Measurements from ENCODE around the gene ELMO1. TPM values are rescaled to one million over a fixed set of nuclear protein-coding genes. Genes with fewer than 3 reads are reported as not detected.

Gene ELMO1
- total and polyA plus RNA-seq, 12 donors = 7.5 to 46.8 (median 14.9) TPM

DNA sequence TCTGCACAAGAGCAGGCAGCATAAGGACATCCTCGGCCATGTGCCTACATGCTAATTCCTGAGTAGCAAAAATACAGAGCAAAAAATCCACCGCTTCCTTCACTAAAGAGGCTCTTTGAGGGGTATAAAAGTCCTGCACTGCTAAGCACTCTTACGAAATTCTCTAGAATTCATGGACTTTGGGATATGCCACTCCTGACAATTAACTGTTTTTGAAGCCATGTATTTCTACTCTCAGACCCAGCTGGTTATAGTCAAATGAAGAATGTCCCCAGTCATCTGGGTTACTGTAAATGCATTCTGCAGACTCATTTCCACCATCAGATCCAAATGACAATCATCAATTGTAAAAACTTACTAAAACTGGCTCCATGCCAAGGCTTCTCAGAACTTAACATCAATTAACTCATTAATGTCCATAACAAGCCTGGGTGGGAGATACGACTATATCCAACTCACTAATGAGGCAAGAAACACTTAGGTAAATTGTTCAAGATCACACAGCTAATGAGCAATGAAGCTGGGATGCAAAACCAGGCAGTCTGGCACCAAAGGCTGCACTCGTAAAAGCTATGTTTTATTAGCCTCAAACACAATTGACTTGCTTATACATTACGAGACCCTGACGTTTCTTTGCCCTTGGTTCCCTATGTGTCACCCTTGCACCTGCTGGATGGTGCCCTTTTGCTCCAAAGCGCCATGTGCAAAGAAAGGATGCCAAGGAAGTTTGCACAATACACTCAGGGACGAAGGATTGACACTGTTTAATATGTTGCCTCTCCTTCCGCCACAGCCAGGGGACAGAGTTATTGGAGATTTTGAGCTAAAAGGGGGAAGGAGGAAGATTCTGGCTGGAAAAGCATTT lies 250.4 kb downstream of the ELMO1 start:
- Histone ChIP-seq H3K4me1 (replicated peaks in 1 of 2) (peaks cover 5 to 25% of the 10 kb centered on the region in 2 donors), H3K27me3 (no peaks in the 10 kb centered on the region), H3K27ac (peak overlapping the region in 1 of 5 donors; percentile 57), H3K4me3 (no peak overlapping the region), H3K36me3 (replicated peaks in 1 of 2) (no peaks in the 10 kb centered on the region), H3K9me3 (replicated peaks in 1 of 3) (no peaks in the 10 kb centered on the region)
- WGBS, 4 donors = 41 to 54% (median 48%) methylated on average over 10 of the region's 10 CpGs
- intact Hi-C loops (cut with DNase I) = loop anchor here (5.0 to 10.0 kb wide), 2 partner anchors 711 to 713 kb away; no protein-coding TSS in a partner anchor
- TF ChIP-seq POLR2A (IDR thresholded peaks at IDR 0.05) (no peak), CTCF (IDR thresholded peaks at IDR 0.05) (no peak)
- peak in 6 of 7 donors; percentile 51 to 82 (median 58) for DNase-seq

DNA sequence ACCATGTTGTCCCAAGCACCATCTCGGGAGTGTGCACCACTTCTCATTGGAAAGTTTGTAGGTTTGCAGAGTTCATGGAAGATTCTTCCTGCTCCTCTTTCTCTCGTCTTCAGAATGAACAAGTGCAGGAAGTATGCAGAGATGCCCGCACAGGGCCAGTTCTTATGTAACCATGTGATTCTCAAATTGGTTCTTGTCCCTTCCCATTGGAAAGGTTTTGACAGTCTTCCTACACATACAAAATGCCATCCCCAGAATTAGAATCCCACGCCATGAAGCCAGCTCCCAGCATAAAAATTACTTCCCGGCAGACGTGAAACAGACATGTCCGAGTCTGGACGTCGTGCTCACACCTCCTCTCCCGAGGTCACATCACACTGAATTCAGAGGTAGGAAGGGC lies 251.6 kb downstream of the ELMO1 start:
- WGBS, 4 donors = 84 to 86% (median 85%) methylated on average over 10 of the region's 10 CpGs
- intact Hi-C loops (cut with DNase I) = loop anchor here (5.0 to 10.0 kb wide), 2 partner anchors 710 to 712 kb away; no protein-coding TSS in a partner anchor

DNA sequence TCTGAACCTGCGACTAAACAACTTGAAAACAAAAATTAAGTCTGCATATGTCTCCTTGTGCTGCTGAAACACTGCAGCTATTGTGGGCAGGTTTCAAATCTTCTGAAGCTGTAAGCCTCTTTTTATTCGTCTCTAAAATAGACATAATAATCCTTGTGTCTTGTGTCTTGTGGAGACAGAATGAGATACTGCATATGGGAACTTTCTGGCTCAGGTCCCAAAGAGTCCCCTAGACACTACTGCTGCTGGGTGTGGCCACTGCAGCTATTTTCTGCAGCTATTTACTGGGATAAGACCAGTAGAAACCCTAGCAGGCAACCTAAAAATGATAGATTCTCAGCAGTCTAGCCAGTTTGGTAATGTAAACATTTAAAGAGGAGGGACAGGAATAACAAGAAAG lies 252.0 kb downstream of the ELMO1 start:
- H3K4me1 ChIP-seq (replicated peaks in 1 of 2) = peaks cover 5 to 25% of the 10 kb centered on the region in 2 donors

More for the DNA sequence above, 251.6 kb downstream of the ELMO1 start:
- Histone ChIP-seq H3K36me3 (replicated peaks in 1 of 2) (no peaks in the 10 kb centered on the region), H3K27ac (no peak overlapping the region), H3K4me1 (replicated peaks in 1 of 2) (peaks cover 5 to 25% of the 10 kb centered on the region in 2 donors), H3K4me3 (no peak overlapping the region), H3K9me3 (replicated peaks in 1 of 3) (no peaks in the 10 kb centered on the region), H3K27me3 (no peaks in the 10 kb centered on the region)
- no peak for TF ChIP-seq POLR2A (IDR thresholded peaks at IDR 0.05)
- no peak for TF ChIP-seq CTCF (IDR thresholded peaks at IDR 0.05)
- no peak for DNase-seq

More for the DNA sequence above, 252.0 kb downstream of the ELMO1 start:
- no peaks in the 10 kb centered on the region for H3K36me3 ChIP-seq (replicated peaks in 1 of 2)
- DNase-seq = no peak
- intact Hi-C loops (cut with DNase I) = loop anchor here (5.0 to 10.0 kb wide), 2 partner anchors 709 to 712 kb away; no protein-coding TSS in a partner anchor
- 56 to 71% (median 62%) methylated on average over 2 of the region's 2 CpGs for WGBS, 4 donors
- TF ChIP-seq CTCF (IDR thresholded peaks at IDR 0.05) (no peak), POLR2A (IDR thresholded peaks at IDR 0.05) (no peak)
- H3K27me3 ChIP-seq = no peaks in the 10 kb centered on the region
- no peaks in the 10 kb centered on the region for H3K9me3 ChIP-seq (replicated peaks in 1 of 3)
- no peak overlapping the region for H3K27ac ChIP-seq
- H3K4me3 ChIP-seq = no peak overlapping the region

All from adrenal gland (tissue), 12 donors.